PC-9 (cell line): Measurements from ENCODE around the gene NPPB.

Experiments
- CTCF ChIP-seq: fragments of 200-600 bp; sonication (generic); conservative IDR thresholded peaks from 2 replicates; pipeline ENCODE4 v1.6.1; 2017; ENCODE audit warnings: mixed run types, antibody characterized with exemption, mild to moderate bottlenecking, moderate library complexity
- EZH2 ChIP-seq: fragments of 200-600 bp; sonication (generic); IDR thresholded peaks from 2 replicates; pipeline ENCODE4 v1.8.0; 2017; ENCODE audit warnings: antibody characterized with exemption, low read depth

- TF ChIP-seq CTCF (no peak), EZH2 (no peak)
Observed at GRCh38 chr1:11869650-11870207, 11.0 kb upstream of the NPPB start.
